Measurements from ENCODE around the gene CLCA2.

DNA sequence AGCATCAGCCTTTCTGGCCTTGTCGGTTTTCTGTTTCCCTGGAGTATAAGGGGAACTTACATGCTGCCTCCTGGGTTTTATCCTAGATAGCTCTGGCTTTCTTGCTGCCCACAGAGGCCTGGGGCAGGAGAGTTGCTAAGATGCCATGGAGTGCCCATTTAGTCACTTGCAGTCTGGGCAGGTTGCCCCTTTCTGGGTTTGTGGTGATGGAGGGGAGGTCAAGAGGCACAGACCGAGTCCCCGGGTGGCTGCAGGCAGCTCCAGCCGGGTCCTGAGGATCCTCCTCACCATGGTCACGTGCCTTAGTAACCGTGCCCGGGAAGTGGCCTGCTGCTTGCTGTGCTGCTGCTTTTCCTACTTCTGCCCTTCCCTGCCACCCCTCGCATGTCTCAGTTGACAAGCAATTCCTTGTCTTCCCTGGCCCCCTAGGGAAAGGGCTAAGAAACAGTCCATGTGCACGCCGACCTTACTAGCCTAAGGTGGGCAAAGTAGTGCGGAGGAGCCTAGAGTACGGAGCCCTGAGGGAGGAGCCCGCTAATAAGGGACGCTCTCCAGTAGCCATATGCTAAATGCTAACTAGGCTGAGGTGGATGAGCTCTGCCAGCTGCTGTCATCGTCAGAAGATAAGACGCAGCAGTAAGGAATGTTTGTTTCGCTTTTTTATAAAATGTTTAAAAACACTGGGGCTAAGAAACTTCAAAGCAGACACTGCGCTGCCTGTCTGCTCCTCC is 79.6 kb downstream of the CLCA2 start:
- no peak for TF ChIP-seq EZH2phosphoT487 (IDR thresholded peaks at IDR 0.05; ENCODE audit: low read depth, severe bottlenecking, unreplicated experiment)
- no peak for TF ChIP-seq CTCF (IDR thresholded peaks at IDR 0.05; ENCODE audit: poor library complexity)
